ENCODE results near the gene MEIS3. TPM values are rescaled to one million over a fixed set of nuclear protein-coding genes. Genes with fewer than 3 reads are reported as not detected.

MEIS3 gene
- total RNA-seq, 1 donor from 2014 or later = 0.07 TPM

DNA sequence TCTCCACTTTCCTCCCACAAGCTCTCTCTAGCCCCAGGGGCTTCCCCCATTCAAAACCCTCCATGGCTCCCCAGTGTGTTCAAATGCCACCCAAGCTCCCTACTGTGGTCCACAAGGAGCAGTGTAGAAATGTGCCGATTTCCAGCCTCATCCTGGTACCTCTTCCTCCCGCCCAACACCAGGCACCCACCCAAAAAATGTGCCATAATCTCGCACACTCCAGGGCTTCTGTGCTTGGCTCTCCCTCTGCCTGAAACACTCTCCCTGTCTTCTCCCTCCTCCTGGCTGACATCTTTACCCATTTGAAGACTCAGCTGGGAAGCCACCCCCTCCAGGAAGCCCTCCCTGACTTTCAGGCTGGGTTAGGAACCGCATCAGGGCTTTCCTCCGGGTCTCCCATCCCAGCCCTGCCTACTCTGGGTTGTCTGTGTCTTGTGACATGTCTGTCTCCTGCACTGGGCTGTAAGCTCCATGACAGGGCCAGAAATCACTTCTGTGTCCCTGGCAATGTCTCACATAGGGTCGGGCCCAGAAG lies 16.6 kb upstream of the MEIS3 start:
- no peak for DNase-seq (ENCODE audit: low read depth, low spot score)

DNA sequence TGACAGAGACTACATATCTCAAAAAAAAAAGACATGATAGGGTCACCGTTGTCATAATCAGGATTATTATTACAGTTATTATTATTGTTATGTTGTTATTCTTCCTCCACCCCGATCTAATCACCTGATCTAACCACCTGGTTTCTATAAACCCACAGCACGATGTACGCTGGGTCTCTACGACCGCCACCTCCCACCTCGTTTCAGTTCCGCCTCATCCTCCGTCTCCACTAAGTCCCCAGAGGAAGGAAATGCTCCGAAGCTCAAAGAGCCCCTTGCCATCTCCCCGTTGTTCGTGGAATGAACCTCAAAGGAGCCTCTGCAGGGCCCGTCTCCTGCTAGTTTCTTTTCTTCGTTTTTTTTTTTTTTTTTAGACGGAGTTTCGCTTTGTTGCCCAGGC lies 15.9 kb upstream of the MEIS3 start:
- no peak for DNase-seq (ENCODE audit: low read depth, low spot score)

DNA sequence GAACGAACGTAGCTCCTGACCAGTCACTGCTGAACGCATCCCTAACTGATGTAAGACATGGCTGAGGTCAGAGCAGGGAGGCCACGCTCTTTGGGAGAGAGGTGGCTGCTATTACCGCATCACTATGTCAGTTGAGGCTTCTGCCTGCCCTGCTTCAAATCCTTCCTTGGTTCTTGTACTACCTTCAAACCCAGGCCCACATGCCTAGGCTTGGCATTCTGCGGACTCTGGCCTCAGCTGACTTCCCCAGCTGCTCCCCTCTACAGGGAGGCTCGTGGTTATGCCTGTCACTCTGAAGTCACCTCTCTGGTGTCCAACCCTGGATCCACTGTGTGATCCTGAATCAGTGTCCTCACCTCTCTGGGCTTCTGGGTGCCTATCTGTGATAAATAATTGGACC lies 14.8 kb upstream of the MEIS3 start:
- DNase-seq (ENCODE audit: low read depth, low spot score) = no peak

DNA sequence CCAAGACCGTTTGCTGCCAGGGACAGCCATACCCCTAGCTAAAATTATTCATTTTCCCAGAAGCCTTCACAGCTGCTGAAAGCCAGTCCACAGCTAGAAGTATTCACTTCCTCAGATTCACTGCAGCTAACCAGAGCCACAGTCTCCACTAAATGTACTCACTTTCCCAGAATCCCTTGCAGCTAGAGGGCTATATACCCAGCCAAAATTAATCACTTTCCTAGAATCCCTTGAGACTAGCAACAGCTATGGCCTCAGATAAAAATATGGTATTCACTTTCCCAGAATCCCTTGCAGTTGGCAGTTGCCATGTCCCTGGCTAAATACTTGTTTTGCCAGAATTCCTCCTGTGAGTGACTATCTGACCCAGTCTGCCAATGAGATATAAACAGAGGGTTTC lies 13.8 kb upstream of the MEIS3 start:
- DNase-seq (ENCODE audit: low read depth, low spot score) = no peak

DNA sequence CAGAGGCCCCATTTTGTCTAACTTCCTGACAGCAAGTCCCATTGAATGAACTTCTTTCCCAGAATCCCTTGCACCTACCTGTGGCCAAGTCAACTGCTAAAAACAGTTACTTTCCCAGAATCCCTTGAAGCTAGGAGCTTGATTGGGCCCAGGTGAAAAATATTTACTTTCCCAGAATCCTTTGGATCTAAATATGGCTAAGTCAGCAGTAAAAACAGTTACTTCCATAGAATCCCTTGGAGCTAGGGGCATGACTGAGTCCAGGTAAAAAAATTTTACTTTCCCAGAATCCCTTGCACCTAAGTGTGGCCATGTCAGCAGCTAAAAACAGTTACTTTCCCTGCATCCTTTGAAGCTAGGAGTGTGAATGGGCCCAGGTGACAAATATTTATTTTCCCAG lies 13.2 kb upstream of the MEIS3 start:
- DNase-seq (ENCODE audit: low read depth, low spot score) = no peak

DNA sequence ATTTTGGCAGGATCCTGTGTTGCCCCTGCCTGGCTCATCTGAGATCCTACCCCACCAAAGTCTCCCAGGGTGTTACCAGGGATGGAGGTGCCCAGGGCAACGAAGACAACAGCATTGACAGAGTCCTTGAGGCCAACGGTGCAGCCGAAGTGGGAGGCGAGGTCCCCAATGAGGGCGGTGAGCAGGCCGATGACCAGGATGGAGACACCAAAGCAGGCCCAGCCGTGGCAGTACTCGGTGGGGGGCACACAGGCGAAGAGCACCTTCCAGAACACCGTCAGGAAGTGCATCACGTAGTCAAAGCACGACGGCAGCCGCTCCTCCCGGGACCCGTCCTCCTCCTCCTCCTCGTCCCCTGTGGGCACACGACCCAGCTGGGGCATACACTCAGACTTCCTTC lies 12.8 kb upstream of the MEIS3 start:
- no peak for DNase-seq (ENCODE audit: low read depth, low spot score)

DNA sequence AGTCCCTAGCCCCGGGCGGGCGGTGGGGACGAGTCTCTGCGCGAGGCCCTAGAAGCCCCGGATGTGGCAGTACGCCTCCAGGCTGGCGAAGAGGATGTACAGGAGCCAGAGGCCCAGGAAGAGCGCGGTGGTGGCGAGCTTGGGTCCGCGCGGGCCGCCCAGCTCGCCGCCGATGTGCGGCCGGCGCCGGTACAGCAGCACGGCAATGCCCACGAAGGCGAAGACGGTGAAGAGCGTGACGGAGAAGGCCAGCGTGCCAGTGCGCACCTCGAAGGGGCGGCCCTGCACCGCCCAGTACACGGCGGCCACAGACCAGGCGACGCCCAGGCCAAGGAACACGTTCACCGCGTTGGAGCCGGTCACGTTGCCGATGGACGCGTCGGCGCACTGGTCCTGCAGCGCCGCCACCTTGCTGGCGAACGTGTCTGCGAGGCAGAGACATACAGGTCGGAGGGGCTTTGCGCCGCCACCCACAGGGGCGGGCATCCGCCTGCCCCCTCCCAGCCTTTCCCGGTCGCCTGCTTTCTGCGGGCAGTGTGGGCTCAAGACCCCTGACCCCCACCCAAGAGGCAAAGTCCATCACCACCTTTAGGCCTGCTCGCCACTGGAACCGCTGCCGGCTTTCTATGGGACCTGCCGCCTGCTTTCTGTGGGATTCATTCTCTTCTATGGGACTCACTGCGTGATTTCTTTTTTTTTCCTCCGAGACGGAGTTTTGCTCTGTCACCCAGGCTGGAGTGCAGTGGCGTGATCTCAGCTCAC lies 10.9 kb upstream of the MEIS3 start:
- DNase-seq (ENCODE audit: low read depth, low spot score) = no peak

DNA sequence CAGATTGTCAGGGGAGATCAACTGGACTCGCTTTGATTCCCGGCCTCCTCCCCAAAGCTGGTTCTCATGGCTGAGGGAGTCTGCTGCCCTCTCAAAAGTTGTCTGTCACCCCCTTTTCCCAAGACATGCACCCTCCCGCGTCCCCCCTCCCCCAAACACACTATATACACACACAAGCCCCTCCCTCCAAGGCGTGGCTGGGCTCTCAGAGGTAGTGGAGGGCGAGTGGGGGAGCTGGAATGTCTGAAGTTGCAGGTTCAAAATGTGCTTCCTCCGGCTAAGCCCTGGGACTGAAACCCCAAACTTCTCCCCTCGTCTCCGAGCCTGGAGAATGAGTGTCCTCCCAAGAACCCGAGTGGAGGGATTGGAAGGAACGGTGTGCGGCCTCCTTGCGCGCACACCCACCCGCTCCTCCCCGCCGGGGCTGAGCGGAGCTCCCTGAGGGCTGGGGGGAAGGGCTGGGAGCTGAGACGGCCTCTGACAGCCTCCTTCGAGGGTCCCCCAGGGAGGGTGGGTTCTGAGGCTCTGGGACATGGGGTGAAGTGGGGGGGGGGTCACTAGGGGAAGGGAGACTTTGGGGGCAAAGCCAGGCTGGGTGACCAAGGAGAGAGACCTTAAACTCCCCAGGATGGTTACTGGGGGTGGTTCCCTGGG lies 9.9 kb upstream of the MEIS3 start:
- DNase-seq (ENCODE audit: low read depth, low spot score) = no peak

DNA sequence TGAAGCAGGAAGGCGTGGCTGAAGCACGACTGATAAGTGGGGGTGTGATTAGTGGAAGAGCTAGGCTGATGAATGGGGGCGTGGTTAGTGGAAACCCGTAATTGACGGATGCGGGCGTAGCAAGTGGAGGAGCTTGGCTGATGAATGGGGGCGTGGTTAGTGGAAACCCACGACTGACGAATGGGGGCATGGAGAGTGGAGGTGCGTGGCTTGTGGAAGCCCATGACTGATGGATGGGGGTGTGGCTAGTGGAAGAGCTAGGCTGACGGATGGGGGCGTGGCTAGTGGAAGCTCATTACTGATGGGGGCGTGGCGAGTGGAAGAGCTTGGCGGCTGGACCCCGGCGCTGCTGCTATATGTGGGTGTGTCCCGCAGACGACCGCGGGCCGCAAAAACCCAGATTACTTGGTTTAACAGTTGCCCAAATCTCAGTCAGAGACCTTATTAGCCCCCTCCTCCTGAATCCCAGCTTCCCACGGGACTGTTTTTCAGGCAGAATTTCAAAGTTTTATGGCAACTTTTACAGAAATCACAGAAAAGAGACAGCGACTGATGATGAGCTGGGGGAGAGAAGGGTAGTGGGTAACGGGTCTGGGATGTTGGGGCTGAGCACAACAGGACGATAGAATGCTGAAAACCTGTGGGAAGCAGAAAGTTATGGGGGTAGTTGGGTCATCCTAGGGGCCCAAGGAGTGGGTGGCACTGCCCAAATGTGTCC lies 9.0 kb upstream of the MEIS3 start:
- peak; percentile 97 for DNase-seq (ENCODE audit: low read depth, low spot score)

DNA sequence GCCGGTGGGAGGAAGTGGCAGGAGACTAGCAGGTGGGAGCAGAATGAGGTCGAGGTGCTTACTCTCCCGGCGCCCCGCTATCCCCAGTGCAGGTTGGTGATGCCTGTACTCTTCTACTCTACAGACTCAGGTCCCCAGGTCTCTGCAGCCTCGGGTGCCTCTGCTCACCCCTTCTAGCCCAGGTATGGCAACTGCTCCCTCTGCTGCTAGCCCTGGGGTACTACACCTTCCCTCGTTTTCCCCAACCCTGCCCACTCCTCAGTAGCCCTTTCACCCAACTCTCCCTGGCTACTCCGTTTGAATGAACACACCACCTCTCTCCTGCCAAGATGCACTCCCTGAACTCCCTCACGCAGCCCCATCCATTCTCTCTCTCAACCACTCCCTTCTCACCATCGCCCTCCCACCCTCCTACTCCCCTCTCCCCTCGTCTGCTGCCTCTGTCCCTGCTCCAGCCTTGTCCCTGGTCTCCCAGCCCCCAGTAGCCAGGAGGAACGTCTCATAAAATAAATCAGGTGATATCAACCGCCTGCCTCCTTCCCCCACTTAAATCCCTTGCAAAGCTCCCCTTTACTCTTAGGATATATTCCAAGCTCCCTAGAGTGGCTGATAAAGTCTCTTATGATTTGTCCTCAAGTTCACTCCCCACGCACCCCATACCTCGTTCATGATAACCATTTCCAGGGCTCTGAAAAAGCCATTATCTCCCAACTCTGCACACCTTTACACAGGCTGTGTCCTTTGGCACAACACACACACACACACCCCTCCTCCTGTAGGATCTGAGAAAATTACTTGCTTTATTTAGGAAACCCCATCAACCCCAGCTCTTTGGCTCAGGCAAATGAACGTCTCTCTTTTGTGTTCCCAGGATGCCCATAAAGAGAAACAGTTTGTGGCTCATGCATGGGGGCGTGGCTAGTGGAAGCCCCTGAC lies 8.2 kb upstream of the MEIS3 start:
- DNase-seq (ENCODE audit: low read depth, low spot score) = no peak

DNA sequence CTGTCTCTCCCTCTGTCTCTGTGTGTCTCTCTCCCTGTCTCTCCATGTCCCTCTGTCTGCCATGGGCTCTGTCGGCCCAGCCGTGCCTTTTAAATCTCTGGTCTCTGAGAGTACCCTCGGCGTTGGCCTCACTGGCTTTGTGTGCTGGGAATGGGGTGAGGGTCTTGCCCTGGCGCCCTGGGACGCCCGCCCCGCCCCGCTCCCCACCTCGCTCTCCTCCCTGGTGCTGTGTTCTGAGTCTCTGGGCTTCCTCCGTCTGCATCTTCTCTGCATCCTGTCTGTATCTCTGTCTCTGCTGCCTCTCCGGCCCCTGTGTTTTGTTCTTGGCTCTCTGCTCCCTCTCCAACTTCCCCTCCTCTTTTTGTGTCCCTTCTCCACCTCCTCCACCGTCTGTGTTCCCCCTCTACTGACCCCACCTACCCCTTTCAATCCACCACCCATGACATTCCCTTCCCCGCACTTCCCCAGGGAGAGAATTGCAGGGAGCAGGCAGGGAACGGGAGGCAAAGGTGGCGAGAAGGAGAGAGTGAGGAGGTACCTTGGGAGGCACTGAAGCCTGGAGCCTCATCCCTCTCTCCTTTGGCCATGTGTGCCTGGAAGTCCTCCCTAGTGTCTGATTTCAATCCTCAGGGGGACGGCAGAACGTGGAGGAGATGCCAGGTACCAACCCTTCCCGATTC lies 4.0 kb upstream of the MEIS3 start:
- no peak for DNase-seq (ENCODE audit: low read depth, low spot score)

DNA sequence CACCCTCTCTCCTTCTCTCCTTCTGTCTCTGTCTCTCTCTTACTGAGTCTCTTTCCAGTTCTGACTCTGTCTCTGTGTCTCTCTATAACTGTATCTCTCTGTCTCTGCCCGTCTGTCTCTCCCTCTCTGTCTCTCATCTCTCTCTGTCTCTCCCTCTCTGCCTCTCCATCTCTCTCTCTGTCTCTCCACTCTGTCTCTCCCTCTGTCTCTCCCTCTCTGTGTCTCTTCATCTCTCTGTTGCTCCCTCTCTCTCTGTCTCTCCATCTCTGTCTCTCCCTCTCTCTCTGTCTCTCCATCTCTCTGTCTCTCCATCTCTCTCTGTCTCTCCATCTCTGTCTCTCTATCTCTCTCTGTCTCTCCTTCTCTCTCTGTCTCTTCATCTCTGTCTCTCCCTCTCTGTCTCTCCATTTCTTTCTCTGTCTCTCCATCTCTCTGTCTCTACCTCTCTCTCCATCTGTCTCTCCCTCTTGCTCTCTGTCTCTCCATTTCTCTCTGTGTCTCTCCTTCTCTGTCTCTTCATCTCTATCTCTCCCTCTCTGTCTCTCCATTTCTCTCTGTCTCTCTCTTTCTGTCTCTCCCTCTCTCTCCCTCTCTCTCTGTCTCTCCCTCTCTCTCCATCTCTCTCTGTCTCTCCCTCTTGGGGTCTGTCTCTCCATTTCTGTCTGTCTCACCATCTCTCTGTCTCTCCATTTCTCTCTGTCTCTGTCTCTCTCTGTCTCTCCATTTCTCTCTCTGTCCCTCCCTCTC lies 3.3 kb upstream of the MEIS3 start:
- no peak for DNase-seq (ENCODE audit: low read depth, low spot score)

DNA sequence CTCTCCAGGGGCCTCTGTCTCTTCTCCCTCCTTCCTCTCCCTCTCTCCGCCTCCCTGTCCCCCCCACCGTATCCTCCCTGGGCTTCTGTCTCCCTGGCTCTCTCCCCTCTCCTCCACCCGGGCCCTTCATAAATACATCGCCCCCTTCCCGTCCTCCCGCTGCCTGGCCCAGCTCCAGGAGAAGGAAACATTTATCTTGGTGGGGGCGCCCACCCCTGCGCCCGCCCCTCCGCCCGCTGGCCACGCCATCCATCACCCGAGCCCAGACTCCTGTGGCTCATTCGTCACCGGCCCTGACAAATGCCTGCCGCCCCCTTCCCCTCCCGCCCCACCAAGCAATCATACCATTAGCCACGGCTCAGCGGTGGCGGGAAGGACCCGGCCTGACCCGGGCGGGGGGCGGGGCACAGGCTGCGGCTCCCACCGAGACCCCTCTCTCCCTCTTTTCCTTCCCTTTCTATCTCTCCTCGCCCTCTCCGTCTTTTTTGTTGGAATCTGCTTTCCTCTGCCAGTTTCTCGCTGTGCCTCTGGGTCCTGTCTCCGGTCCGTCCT lies 2.6 kb upstream of the MEIS3 start:
- no peak for DNase-seq (ENCODE audit: low read depth, low spot score)

DNA sequence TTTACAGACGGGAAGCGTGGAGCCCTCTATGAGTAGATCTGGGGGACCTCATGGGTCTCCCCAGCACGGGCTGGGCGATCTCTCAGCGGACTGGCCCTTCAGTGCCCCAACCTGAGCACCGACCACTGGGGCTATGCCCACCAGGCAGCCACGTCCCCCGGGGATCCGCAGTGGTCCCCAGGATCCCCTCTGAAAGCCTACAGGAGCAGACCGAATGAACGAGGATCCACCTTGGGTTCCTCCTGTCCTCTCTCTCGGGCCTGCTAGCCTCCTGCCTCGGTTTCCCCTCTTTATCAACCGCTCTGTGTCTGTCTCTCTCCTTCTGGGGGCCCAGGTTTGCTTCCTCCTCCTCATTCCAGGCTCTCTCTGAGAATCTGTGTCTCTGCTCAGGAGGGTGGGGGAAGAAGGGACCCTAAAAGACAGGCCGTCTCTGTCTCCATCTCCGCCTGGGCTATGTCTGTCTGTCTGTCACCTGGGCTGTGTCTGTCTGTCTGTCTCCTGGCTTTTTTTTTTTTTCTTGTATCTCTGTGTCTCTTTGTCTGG lies 2.0 kb upstream of the MEIS3 start:
- DNase-seq (ENCODE audit: low read depth, low spot score) = no peak

DNA sequence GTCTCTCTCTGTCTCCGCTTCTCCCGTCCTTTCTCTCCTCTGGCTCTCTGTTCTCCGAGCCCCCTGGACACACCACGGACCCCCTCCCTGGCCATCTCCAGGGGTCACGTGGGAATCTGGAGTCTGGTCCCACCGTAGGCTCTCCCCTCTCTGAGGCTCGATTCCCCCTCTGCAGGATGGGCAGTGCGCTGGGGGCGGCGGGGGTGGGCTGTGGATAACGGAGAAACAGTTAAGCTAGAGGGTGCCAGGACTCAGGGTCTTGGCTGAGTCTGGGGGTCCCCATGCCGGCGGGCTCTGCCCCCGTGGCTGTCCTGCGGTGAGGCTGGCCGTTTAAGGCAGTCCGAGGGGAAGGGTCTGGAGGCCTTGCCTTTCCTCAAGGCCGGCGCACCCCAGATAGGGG lies 462 bp upstream of the MEIS3 start:
- no peak for DNase-seq (ENCODE audit: low read depth, low spot score)

DNA sequence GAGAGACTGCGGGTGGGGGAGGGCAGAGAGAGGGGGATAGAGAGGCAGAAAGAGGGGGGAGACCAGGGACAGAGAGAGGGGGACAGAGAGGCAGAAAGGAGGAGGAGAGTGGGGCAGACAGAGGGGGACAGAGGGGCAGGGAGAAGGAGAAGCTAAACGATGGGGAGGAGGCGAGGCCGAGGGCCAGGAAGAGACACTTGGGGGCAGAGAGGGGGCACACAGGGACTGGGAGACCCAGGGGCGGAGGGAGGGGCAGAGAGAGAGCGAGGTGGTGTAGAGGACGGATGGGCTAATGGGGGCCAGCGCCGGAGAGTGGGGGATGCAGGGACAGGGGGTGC lies 666 bp downstream of the MEIS3 start:
- no peak for DNase-seq (ENCODE audit: low read depth, low spot score)

DNA sequence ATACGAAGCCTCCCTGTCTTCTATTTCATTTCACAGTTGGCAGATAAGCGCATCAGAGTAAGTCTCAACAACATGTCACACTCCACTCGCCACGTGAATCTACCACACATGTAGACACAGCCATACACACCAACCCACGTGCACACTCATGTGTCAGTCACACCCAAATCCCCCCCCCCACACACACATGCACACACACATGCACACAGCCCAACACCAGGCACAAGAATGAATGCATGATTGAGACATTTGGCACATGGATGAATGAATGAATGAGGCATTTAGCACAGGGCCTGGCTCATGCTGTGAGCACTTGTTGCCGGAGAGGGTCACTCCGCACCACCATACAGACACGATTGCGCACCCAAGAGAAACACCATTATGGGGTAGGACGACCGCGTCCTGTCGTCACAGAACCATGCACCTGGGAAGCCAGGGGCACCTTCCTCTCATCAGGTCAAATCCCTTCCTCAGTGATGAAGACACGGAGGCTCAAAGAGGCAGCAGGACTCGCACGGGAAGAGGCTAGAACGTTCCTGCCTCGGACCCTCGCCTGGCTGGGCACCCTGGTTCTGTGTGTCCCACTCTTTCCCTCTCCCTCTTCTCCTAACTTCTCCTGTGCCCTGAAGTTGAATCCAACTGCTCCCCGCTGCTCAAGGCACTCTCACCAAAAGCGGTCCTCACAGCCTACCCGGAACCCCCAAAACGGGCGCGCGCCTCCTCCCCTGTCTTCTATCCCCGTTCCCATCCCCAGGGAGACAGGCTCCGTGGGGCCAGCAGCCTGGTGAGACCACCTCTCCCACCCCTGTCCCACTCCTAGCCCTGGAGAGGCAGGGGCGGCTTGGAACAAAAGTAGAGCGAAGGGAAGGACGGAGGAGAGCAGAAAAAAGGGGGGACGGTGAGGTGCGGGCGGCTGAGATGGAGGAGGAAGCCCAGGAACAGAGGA lies 1.3 kb downstream of the MEIS3 start:
- DNase-seq (ENCODE audit: low read depth, low spot score) = no peak

DNA sequence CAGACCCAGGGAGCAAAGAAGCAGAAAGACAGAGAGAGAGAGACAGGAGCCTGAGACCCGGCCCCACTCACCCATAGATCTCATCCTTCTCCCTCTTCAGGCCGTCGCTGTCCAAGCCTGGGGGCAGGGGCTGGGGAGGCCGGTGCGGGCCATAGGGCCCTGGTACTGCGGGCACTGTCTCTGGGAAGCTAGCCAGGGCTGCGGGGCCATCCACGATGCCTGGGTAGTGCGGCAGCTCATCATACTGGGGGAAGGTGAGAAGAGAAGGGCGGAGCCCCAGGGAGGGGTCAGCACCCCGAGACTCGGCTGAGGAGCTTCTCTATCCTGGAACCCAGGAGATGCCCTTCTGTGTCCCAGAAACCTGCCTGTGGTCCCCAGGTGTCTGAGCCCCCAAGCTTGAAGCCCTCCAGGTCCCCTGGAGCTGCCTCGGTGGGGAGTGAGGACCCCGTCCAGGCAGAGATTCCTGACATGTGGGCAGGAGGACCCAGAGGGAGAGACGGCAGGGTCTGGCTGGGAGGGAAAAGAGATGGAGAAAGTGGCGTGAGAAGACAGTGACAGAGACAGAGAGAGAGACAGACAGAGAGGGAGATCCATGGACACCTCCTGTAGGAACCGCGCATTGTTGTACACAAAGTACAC lies 2.1 kb downstream of the MEIS3 start:
- DNase-seq (ENCODE audit: low read depth, low spot score) = no peak
